Left lung (tissue), 10 donors: Measurements from ENCODE around the gene ABTB2. TPM values are rescaled to one million over a fixed set of nuclear protein-coding genes. Genes with fewer than 3 reads are reported as not detected.
A peak's percentile ranks its signal among the peaks of the same experiment; 100 is the strongest.

ENCODE experiments used
- ATAC-seq: fragments of 200-7000 bp; cut with Tn5 transposase; one replicate; pipeline ENCODE4 v1.9.1; 2020; ENCODE audit warnings: moderate library complexity
- DNase-seq, 4 donors: peaks; one replicate each; pipeline ENCODE4 v3.0.0-alpha.2; 2013 to 2020
- H3K27ac ChIP-seq, 2 donors: fragments of 200-600 bp; sonication (generic) in 1 of 2; one replicate each; pipeline versions ENCODE4 v1.5.0 to v1.8.0; 2020 to 2021
- H3K27me3 ChIP-seq, 2 donors: fragments of 200-600 bp; sonication (generic) in 1 of 2; one replicate each; pipeline versions ENCODE4 v1.5.0 to v1.8.0; 2020 to 2021
- H3K36me3 ChIP-seq, 2 donors: fragments of 200-600 bp; sonication (generic) in 1 of 2; one replicate each; pipeline versions ENCODE4 v1.5.0 to v1.8.0; 2020 to 2021
- H3K4me1 ChIP-seq, 2 donors: fragments of 200-600 bp; one replicate each; pipeline ENCODE4 v1.8.0; 2021
- H3K4me3 ChIP-seq, 2 donors: fragments of 200-600 bp; sonication (generic) in 1 of 2; one replicate each; pipeline versions ENCODE4 v1.5.0 to v1.8.0; 2020 to 2021; ENCODE audit warnings: mild to moderate bottlenecking in 1 of 2
- H3K9me3 ChIP-seq, 2 donors: fragments of 200-600 bp; sonication (generic) in 1 of 2; one replicate each; pipeline versions ENCODE4 v1.5.0 to v1.8.0; 2020 to 2021
- CTCF ChIP-seq, 2 donors: fragments of 200-600 bp; sonication (generic) in 1 of 2; IDR thresholded peaks; one replicate each; pipeline versions ENCODE4 v1.5.0 to v1.8.0; 2021; ENCODE audit warnings: antibody characterized with exemption in 2 of 2
- intact Hi-C, 2 donors: fragments of 100-400 bp; cut with DNase I; formaldehyde crosslinking; loops; one replicate each; pipeline versions ENCODE4 v1.11.2 to v1.14.2; 2022
- polyA plus RNA-seq, 6 donors: library from polyadenylated mRNA; unstranded; fragments of 120-200 nt; gene quantifications; one replicate each; pipeline ENCODE4 v1.2.1, GENCODE V29; 2013; ENCODE audit not compliant: insufficient read length in 6 of 6
- total RNA-seq, 2 donors: library from RNA; stranded (reverse); fragmentation: NEBNext Ultra II Directional; extraction: Animal tissue kit (Norgen Biotek cat#: 25700); gene quantifications; one replicate each; pipeline ENCODE4 v1.2.1, GENCODE V29; 2021
- donor health status: DM: no; HTN: yes; CAD: no.
- donor health status: DM: no; HTN: no; CAD: no.

The ABTB2 gene
- total and polyA plus RNA-seq, 8 donors, result 2.4 to 6.9 (median 4.8) TPM

DNA sequence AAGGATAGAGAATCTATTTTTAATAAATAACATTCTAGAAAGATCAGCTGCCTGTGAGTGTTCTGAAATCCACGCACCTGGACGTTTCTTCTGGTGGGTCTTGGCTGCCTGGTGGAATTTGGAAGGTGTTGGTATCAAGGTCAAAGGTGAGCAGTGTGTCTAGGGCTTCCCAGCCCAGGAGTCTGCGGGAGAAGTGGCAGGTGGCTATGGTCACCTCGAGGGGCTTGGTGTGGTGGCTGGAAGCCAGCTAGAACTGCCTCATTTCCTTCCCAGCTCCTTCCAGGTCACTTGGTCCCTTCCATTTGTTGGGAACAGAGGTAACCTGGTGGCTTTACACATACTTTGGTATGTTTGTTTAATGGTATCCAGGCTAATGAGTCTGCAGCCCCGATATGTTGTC, 210.9 kb downstream of the ABTB2 start:
- Histone ChIP-seq H3K27me3 (no peaks in the 10 kb centered on the region), H3K4me1 (no peaks in the 10 kb centered on the region), H3K9me3 (no peaks in the 10 kb centered on the region), H3K27ac (no peak overlapping the region), H3K4me3 (no peak overlapping the region), H3K36me3 (peaks cover 0 to 100% of the 10 kb centered on the region in 2 donors)
- no peak for ATAC-seq
- no peak for TF ChIP-seq CTCF (IDR thresholded peaks at IDR 0.05)
- peak in 1 of 4 donors; percentile 8 for DNase-seq
- intact Hi-C loops, result no loop called here

DNA sequence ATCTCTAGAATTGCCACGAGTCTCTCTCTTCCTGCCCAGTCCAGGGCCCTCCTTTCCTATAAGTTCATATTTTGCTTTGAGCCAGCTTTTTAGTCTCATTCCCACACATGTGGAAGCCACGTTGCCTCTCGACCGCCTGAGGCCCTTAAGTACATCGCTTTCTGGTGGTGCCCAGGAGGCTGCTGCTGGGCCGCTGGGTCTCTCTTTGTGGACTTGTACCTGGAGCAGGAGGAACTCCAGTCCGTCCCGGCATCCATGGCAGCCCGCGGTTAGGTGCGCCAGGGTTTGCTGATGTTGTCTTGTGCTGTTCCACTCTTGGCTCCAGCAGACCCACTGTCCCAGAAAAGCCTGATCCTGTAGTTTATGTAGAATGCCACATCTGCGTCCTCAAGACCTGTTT, 211.4 kb downstream of the ABTB2 start:
- DNase-seq (peak in 1 of 4 donors; percentile 78), ATAC-seq (no peak)
- H3K27me3 ChIP-seq, result no peaks in the 10 kb centered on the region
- no peak overlapping the region for H3K4me3 ChIP-seq
- H3K4me1 ChIP-seq, result no peaks in the 10 kb centered on the region
- no peak for TF ChIP-seq CTCF (IDR thresholded peaks at IDR 0.05)
- intact Hi-C loops, result no loop called here
- peaks cover 0 to 100% of the 10 kb centered on the region in 2 donors for H3K36me3 ChIP-seq
- no peak overlapping the region for H3K27ac ChIP-seq
- no peaks in the 10 kb centered on the region for H3K9me3 ChIP-seq

DNA sequence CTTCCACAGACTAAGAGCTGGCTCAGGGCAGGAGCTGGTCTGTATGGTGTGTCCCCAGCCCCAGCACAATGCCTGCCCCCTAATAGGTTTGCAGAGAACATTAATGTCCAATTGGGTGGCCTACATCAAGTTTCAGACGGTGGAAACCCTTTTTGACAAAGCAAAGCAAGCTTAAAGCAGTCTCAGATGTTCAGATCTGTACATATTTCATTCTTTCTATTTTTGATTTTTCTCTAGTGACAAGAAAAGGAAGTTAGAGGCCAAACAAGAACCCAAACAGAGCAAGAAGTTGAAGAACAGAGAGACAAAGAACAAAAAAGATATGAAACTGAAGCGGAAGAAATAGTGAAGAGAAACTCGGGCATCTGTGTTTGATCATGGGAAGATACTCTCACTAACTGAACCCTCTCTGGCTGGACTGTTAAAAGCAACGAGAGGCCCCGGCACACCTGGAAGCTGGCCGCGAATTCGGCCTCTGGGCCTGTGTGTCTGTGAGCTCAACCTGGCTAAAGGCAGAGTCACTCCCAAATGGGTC, 211.9 kb downstream of the ABTB2 start:
- no peak overlapping the region for H3K27ac ChIP-seq
- peaks cover 0 to 100% of the 10 kb centered on the region in 2 donors for H3K36me3 ChIP-seq
- H3K27me3 ChIP-seq, result no peaks in the 10 kb centered on the region
- no peak for TF ChIP-seq CTCF (IDR thresholded peaks at IDR 0.05)
- ATAC-seq (no peak), DNase-seq (peak in 1 of 4 donors; percentile 34)
- no peaks in the 10 kb centered on the region for H3K4me1 ChIP-seq
- intact Hi-C loops, result no loop called here
- H3K9me3 ChIP-seq, result no peaks in the 10 kb centered on the region
- no peak overlapping the region for H3K4me3 ChIP-seq

DNA sequence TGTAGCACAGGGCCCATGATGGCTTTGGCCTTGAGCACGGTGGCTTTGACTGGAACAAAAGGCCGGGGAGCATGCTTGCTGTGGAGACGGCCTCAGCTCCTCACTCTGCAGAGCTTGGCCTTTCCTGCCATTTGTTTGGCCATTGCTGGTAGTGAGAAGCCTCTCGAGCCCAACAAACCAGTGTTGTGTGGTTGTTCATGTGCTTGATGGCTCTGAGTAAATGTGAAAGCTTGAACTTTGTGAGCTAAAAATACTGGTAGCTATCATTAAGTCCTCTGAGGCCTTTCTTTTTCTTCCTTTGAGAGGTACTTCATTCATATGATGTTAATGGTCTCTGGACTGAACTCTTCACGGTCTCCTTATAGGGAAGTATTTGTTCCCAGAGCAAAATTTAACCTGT, 212.7 kb downstream of the ABTB2 start:
- H3K36me3 ChIP-seq, result peaks cover 0 to 100% of the 10 kb centered on the region in 2 donors
- no peak overlapping the region for H3K4me3 ChIP-seq
- intact Hi-C loops, result no loop called here
- ATAC-seq, result no peak
- no peak overlapping the region for H3K27ac ChIP-seq
- no peak for TF ChIP-seq CTCF (IDR thresholded peaks at IDR 0.05)
- H3K4me1 ChIP-seq, result no peaks in the 10 kb centered on the region
- DNase-seq, result peak in 1 of 4 donors; percentile 17
- H3K9me3 ChIP-seq, result no peaks in the 10 kb centered on the region
- H3K27me3 ChIP-seq, result no peaks in the 10 kb centered on the region

GRCh38 chr11:34143048-34143447, 214.8 kb downstream of the ABTB2 start:
- intact Hi-C loops, result no loop called here
- TF ChIP-seq CTCF (IDR thresholded peaks at IDR 0.05), result no peak
- peak in 1 of 4 donors; percentile 36 for DNase-seq
- Histone ChIP-seq H3K27ac (no peak overlapping the region), H3K4me1 (no peaks in the 10 kb centered on the region), H3K9me3 (no peaks in the 10 kb centered on the region), H3K27me3 (no peaks in the 10 kb centered on the region), H3K4me3 (no peak overlapping the region), H3K36me3 (peaks cover 0 to 100% of the 10 kb centered on the region in 2 donors)
- ATAC-seq, result no peak
